HG03280 (cell line): ENCODE results near the gene ERBB4.
"Not testable (repeated sequence)": the region's sequence is repeated elsewhere in the genome, so short reads cannot be mapped to it uniquely, and the experiment has no call there.

Experiments
- ATAC-seq: cut with Tn5 transposase; IDR thresholded peaks from one replicate; pipeline ENCODE4 v1.9.1; 2021; ENCODE audit warnings: mild to moderate bottlenecking, moderate library complexity; ENCODE audit not compliant: unreplicated experiment

Gene ERBB4

GRCh38 chr2:211665299-211665698, 873.3 kb downstream of the ERBB4 start:
- ATAC-seq, result no peak

GRCh38 chr2:211664321-211664720, 874.3 kb downstream of the ERBB4 start:
- ATAC-seq, result no peak

- ATAC-seq, result no peak
Measured at GRCh38 chr2:211654211-211654780, 884.3 kb downstream of the ERBB4 start.

- no peak for ATAC-seq
Measured at GRCh38 chr2:211652327-211652726, 886.3 kb downstream of the ERBB4 start.

- ATAC-seq, result no peak
Measured at GRCh38 chr2:211649331-211649730, 889.3 kb downstream of the ERBB4 start.

- no peak for ATAC-seq
Measured at GRCh38 chr2:211631503-211631902, 907.1 kb downstream of the ERBB4 start.

- ATAC-seq, result no peak
Measured at GRCh38 chr2:211623096-211623495, 915.5 kb downstream of the ERBB4 start.

GRCh38 chr2:211620986-211621385, 917.6 kb downstream of the ERBB4 start:
- ATAC-seq, result no peak

- ATAC-seq, result no peak
Measured at GRCh38 chr2:211617803-211618202, 920.8 kb downstream of the ERBB4 start.

- no peak for ATAC-seq
Measured at GRCh38 chr2:211611621-211612020, 927.0 kb downstream of the ERBB4 start.

GRCh38 chr2:211611061-211611518, 927.5 kb downstream of the ERBB4 start:
- ATAC-seq, result no peak

GRCh38 chr2:211609127-211609526, 929.5 kb downstream of the ERBB4 start:
- no peak for ATAC-seq

- ATAC-seq, result no peak
Measured at GRCh38 chr2:211599146-211599545, 939.5 kb downstream of the ERBB4 start.

- no peak for ATAC-seq
Measured at GRCh38 chr2:211598238-211598637, 940.4 kb downstream of the ERBB4 start.

GRCh38 chr2:211592006-211592405, 946.6 kb downstream of the ERBB4 start:
- not testable (repeated sequence) for ATAC-seq

GRCh38 chr2:211591426-211591825, 947.2 kb downstream of the ERBB4 start:
- no peak for ATAC-seq

GRCh38 chr2:211568439-211568838, 970.2 kb downstream of the ERBB4 start:
- ATAC-seq, result no peak

GRCh38 chr2:211564441-211564840, 974.2 kb downstream of the ERBB4 start:
- ATAC-seq, result no peak

- ATAC-seq, result no peak
Measured at GRCh38 chr2:211545582-211545981, 993.0 kb downstream of the ERBB4 start.

GRCh38 chr2:211534632-211535031, 1004.0 kb downstream of the ERBB4 start:
- ATAC-seq, result no peak

- ATAC-seq, result not testable (repeated sequence)
Measured at GRCh38 chr2:211524248-211524647, 1014.4 kb downstream of the ERBB4 start.

- ATAC-seq, result no peak
Measured at GRCh38 chr2:211516537-211516936, 1022.1 kb downstream of the ERBB4 start.

GRCh38 chr2:211514049-211514448, 1024.6 kb downstream of the ERBB4 start:
- no peak for ATAC-seq
